Uterus (tissue), 2 donors: ENCODE measurements around the gene MMP21.

ENCODE experiments used
- CTCF ChIP-seq, 4 experiments: fragments of 200-600 bp in 2 of 4; fragments of 450-650 bp in 2 of 4; sonication (generic) in 2 of 4; IDR thresholded peaks; one replicate each; pipeline ENCODE4 v1.5.1; 2016 to 2019; ENCODE audit warnings: antibody characterized with exemption in 4 of 4, mild to moderate bottlenecking in 2 of 4, moderate library complexity in 1 of 4
- POLR2A ChIP-seq, 2 donors: fragments of 450-650 bp; IDR thresholded peaks; one replicate each; pipeline ENCODE4 v1.6.1; 2016; ENCODE audit warnings: antibody characterized with exemption in 2 of 2, mild to moderate bottlenecking in 1 of 2, moderate library complexity in 1 of 2

- TF ChIP-seq POLR2A (IDR thresholded peaks at IDR 0.05) (no peak), CTCF (IDR thresholded peaks at IDR 0.05) (no peak)
Measured at GRCh38 chr10:125761961-125762360, 13.7 kb downstream of the MMP21 start.
